Pons (tissue), 1 donor: ENCODE results near the gene TTYH3.

ENCODE experiments used
- DNase-seq: peaks from one replicate; pipeline ENCODE4 v3.0.0-alpha.2; 2016; ENCODE audit warnings: low spot score

The TTYH3 gene

DNA sequence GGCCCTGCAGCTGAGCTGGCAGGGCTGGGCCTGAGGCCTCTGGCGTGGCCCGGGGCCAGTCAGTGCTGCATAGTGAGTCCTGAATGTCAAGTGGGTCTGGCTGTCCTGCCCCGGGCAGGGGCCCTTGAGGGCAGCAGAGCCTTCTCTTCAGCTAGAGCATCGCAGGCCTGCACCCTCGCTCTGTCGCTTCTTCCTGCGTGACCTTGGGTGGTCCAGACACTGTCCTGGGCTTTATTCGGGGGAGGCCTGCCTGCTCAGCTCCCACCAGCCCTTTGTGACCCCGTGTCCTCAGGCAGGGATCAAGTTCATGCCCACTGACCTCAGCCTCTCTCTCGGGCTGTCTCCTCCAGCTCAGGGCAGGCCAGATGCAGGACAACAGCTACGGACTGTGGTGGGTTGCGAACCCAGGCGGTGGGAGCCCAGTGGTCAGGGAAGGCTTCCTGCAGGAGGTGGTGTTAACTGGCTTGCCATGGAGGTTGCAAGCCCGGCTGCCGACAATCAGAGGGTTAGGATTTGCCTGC, 3.4 kb downstream of the TTYH3 start:
- no peak for DNase-seq

DNA sequence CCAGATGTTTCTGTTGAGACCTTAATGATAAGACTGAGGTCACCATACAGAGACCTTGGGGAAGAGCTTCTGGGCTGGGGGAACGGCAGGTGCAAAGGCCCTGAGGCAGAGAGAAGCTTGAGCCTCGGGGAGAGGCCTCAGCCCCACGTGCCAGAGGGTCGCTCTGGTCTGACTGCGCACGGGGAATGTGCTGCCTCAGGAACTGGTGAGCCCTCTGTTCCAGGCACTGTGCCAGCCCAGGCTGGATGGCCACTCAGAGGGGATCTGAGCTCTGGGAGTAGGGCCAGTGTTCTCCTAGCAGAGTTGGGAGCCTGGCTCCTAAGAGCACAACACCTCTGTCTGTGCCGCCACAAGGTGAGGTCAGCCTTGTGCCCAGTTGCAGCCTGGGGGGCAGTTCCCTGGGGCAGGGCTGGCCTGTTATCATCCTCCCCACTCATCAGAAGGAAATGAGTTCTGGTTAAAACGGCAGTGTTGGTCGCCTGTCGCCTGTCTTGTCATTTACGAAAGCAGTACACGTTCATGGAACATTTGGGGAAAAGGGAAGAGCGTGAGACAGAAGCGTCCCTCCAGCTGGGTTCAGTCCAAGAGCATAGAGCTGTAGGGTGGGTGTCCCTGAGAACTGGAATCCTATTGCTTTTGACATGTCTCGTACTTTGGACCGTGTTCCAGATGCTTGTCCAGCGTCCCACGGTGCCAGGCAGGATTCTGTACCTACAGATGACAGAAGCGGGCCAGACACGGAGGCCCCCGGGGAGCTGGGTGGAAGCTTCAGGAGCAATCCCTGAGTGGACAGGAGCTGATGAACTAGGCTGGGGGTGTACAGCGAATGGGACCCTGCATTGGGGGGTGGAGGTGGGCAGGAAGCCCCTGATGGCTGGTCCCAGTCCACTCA, 4.3 kb downstream of the TTYH3 start:
- DNase-seq: peak; percentile 30

DNA sequence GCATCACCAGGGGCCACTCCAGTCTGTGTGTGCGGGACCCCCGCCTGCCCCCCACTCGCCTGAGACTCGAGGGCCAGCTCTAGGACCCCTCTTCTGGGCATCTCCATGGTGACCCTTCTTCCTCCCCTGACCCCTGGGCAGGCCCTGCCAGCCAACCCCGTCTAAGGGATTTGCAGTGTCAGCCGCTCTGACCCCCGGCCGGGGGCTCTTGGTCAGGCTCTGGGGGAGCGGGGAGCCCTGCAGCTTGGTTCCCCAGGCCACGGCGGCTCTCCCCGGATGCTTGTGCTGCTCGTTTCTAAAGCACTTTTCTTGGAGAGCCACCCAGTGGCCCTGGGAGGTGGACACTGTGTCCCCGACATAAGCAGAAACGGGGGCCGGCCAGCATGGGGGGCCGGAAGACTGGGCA, 5.3 kb downstream of the TTYH3 start:
- DNase-seq: no peak

DNA sequence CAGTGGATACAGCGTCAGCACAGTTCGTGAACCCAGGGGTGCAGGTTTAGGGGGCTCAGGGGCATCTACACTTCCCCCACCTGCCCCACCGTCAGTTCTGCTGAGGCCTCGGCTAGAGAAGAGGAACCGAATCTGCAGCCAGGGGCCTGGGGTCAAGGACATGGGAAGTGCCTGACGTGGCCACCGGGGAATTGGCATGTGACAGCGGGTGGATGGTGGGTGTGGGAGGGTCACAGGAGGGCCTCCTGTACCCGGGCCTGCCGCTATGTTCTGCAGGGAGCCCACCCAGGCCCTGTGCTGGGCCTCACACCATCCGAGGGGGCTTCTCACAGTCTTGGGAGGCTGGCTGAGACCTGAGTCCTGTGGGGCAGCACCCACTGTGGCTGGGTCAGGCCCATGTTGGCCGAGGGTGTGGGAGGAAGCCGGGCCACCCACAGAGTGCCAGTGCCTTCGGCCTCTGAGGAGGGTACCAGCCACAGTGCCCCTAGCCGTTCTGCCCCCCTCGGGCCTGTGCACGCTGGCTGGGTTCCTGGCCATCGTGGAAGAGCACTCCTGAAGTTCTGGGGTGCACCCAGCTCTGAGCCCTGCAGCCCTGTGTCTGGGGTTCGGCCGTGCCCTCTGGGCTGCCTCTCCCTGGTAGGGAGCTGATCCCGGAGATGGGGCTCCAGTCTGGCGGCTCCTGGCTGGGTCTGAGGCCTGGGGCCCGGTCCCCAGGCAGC, 5.9 kb downstream of the TTYH3 start:
- peak; percentile 71 for DNase-seq

DNA sequence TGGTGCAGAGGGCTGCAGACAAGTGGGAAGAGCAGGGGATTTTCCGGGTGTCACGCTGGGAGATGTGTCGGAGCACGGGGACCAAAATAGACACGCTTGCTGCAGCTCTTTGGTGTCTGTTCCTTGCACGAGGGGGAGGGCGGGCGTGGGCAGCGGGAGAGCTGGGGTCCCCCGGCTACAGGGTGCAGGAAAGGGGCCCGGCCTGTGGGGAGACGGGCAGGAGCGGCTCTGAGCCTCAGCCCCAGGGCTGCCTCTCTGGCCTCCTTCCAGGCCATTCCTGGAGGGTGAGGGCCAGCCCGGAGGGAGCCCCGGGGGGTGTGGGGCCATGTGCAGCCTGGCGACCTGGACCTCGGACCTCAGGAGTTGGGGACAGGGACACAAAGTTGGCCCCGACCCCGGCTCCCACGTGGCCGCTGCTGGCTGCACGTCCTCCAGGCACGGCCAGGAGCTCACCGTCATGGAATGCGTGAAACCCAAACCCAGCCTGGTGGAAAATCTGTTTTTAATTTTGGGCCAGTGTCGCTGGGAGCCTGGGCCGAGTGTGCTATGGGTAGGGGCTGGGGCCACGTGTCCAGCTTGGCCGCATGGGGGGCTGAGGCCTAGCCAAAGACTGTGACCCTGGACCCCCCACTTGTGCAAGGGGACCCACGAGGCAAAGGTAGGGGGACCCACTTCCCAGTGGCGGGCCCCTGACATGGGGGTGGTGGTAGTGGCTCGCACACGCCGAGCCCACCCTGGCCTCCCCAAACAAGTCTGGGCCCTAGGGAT, 6.6 kb downstream of the TTYH3 start:
- peak; percentile 38 for DNase-seq

DNA sequence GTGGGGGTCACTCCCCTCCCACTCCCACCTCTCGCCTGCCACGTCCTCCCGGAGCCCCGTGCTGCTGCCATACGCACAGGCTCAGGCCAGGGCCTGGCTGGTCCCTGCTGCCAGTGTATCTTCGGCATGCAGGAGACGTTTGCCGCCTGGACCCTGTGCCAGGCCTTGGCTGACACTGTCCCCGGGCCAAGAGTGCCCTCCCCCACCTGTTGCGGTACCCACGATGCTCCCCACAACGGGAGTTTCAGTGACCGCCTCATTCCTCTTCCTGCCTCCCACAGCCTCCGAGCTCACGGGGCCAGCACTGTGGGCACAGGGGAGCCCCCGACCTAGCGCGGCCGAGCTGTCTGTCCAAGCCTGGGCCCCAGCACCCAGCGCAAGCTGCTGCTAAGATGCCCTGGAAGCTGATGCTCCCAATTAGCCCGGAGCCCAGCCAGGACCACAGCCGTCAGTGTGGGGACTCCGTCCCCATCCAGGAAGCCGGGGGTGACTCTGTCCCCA, 7.4 kb downstream of the TTYH3 start:
- peak; percentile 37 for DNase-seq

DNA sequence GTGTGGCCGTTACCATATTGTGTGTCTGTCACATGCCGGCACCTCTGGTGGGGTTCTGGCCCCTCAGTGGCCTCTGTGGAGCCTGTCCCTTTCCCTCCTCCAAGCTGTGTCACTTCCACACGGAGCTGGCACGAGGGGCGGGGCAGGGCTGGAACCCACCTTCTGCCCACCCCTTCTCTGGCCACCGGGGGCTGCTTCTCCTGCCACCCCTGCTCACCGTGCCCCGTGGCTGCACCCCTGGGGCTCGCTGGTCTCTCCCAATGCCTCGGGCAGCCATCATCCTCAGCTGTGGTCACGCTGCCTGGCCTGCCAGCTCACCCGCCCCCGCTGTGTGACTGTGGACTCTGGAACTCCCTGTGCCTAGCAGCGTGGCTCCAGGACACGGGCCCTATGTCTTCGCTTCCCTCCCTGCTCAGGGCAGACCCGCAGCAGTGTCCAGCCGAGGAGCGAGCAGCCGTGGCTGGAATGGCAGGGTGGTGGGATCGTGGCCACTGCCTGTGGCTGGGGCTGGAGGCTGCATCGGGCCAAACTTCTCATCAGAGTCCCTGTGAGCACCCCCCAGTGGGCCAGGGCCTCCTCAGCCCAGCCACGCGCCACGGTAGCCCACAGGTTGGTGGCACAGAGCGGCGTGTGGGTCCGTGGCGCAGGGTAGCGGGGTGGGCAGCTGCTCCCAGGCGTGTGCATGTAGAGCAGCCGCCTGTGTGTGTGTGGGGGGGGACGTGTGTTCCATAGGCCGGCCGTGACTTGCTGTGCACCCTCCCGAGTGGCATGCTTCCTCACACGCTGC, 8.1 kb downstream of the TTYH3 start:
- no peak for DNase-seq

DNA sequence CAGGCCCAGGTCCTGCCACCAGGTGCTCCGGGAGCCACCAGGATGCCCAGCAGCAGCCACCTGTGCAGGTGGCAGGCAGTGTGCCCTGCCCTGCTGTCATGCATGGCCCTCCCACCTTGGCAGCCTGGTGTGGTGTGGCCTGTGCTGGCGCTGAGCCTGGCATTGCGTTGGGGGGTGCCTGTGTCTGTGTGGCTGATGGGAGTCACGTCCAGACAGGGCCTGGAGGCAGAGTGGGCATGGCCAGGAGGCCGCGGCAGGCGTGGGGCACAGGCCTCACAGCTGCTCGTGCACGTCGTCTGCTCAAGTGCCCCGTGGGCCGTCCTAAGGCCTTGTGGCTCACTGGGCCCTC, 8.7 kb downstream of the TTYH3 start:
- DNase-seq: no peak

DNA sequence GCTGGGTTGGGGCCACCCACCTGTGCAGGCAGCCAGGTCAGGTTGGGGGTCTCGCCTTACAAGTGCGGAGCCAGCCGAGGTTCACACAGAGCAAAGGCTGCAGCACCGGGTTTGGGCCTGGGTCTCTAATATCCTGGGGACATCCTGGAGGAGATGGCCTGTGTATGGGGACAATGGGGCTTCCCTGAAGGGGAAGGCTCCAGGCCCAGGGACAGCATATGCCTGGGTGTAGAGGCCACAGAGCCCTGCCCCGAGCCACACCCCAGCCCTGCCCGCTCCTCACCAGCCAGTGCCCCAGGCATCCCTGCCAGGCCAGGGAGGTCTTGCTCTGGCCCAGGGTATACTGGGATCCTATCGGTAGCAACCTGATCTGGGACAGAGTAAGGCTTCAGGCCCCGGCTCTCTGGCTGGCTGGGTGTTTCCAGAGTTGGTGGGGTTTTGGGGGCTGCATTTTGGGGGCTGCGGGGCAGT, 9.1 kb downstream of the TTYH3 start:
- DNase-seq: no peak

DNA sequence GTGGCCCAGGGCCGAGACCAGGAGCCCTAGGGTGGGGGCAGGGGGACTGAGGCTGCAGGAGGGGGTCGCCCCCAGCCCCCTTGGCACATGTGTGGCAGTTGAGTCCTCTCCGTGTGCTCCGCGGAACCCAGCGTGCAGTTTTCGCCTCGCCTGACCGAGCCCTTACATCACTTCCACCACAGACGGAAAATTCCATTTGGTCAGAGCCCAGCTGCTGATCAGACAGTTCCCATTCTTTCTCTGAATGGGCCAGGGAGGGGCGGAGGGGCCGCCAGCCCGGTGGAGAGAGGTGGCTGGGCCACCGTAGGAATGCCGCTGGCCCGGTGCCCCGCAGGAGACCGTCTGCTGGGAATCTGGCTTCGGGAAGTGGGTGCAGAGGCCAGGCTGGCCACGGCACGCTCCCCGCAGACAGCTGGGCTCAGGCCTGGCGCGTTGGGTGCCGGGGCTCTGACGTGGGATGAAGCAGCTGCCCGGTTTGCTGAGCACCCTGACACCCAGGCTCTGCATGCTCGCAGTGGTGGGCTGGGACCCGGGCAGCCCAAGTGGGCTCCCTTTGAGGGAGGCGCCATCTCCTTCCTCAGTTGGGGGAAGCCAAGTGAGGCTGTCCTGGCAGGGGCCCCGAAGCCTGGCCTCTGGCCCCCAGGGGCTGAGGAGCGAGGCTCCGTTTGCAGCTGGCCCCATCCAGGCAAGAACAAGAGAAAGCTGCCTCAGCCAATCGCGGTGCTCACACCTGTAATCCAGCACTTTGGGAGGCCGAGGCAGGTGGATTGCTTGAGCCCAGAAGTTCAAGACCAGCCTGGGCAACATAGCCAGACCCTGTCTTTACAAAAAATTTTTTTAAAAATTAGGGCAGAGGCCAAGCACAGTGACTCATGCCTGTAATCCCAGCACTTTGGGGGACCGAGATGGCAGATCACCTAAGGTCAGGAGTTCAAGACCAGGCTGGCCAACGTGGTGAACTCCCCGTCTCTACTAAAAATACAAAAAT, 9.9 kb downstream of the TTYH3 start:
- DNase-seq: peak; percentile 91

DNA sequence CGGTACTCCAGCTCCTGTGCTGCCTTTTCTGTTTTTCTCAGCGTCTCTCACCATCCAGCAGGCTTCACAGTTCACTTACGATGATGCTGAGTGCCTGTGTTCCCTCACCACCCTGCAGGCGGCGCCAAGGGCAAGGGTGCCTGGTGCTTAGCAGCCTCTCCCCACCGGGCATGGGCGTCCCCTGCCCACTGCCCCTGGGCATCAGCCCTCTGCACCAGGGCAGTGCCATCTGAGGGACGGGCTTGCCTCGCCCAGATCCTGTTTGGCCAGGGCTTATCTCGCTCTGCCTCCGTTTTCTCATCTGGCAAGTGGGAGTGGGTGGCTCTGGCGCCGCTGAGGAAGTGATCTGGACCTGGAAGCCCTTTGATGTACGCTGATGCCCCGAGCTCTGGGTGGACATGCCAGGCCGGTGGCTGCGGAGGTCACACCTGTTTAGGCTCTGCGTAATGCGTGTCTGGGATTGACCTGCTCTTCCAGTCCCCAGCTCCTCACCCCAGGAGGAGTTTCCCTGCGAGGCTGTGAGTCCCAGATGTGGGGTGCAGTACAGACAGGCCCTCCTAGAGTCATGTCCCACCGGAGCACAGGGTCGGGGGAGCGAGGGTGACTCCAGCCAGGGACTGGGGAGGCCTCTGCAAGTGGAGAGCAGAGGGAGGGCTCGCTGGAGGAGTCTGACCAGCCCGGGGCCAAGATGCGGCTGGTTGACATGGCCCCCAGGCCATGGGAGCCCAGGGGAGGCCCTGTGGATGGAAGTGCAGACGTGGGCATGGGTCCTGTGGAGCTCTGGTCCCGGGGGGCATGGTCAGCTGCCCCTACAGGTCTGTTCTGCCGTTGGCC, 11.8 kb downstream of the TTYH3 start:
- no peak for DNase-seq

DNA sequence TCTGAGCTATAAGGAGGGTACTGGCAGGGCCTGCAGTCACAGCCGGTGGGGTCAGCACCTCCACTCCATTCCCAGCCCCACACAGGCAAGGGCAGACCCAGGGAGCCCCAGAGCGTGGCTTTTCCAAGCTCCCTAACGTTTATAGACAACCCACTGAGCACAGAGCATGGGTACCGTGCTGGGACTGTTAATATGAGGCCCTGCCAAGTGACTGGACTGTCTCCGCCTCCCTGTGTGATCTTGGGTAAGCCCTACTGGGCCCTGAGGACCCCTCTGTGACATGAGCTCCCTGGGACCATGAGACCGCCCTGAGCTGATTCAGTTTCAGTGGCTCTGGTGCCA, 12.4 kb downstream of the TTYH3 start:
- DNase-seq: no peak

DNA sequence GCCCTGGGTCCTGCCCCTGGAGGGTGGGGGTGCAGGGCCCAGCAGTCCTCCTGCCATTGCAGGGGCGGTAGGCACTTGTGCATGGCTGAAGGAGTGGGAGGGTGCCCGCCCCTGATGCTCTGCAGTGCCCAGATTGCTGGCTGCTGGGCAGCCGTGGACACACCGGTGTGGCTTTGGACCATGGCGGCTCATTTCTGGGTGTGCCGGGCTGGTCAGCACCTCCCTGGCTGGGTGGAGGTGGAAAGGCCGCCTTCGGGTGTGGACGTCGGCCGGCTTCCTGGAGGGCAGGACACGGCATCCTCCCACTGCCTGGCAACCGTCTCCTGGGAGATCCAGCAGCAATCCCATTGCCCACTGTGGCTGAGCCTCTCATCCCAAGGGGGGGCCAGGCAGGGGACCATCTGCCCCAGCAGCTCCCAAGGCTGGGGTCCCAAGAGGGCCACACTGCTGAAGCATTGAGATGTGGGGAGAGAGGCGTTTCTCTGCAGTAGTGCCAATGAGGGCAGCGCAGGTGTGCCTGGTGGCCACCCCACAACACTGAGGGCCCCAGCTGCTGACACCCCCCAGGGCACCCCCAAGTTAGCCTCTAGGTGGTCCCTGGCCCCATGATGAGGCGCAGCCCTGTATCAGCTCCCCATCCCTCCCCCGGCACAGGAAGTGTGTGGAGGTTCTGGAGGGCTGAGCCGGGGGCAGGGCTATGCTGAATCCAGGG, 12.9 kb downstream of the TTYH3 start:
- no peak for DNase-seq

DNA sequence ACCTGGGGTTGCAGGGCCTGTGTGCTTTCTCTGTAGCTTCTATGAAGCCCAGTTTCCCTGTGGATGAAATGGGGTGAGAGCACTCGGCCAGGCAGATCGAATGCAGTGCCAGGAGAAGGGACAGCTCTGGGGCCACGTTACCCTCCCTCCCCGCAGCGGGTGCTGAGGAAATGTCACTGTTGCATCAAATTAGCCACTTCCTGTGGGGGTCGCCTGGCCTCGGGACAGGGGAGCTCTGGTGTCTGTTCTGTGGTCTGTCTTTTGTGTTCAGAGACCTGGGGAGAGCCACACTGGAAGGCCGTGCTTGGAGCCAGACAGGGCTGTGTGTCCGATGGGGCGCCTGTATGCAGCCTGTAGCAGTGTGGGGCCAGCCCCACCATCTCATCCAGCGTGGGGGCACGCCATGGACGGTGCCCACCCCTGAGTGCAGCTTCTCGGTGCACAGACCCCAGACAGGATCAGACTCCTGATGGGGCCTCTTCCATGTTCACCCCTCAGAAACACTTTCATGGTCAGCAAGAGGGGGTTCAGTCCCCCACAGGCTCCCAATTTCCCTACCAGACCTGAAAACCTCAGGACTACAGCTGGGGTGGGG, 13.6 kb downstream of the TTYH3 start:
- DNase-seq: peak; percentile 26

DNA sequence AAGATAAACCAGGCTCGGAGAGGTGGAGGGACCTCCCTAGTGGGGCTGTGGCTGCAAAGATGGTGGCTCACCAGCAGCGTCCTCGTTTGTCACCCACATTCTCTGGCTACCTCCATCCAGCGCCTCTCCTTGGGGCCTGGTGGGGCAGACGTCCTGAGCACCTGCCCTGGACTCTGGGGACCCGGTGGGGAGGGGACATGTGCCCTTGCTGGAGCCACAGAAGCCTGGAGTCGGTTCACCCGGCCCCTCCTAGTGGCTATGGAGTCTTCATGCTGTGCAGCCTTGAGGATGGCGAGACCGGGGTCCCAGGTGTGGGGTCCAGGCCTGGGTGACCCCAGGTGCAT, 14.5 kb downstream of the TTYH3 start:
- no peak for DNase-seq

DNA sequence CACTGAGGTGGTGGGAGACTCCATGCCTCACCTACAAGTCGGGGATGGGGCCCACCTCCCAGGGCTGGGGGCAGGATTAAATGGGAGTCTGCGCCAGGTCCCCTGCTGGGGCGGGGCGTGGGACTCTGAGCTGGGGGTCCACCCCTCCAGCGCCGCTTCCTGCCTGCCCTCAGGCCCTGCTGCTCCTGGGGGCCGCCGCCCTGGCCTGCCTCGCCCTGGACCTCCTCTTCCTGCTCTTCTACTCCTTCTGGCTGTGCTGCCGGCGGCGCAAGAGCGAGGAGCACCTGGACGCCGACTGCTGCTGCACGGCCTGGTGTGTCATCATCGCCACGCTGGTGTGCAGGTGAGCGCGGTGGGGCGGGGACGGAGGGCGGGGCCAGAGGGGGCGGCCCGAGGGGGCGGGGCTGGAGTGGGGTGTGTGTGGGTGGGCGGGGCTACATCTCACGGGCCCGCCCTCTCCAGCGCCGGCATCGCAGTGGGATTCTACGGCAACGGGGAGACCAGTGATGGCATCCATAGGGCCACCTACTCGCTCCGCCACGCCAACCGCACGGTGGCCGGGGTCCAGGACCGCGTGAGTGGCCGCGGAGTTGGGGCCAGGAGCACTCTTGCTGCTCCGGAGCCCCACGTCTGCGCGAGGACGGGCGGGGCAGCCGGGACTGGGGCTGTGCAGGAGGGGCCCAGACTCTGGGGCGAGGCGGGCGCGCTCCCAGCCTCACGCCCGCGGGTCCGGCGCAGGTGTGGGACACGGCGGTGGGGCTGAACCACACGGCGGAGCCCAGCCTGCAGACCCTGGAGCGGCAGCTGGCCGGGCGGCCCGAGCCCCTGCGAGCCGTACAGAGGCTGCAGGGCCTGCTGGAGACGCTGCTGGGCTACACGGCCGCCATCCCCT, 15.1 kb downstream of the TTYH3 start:
- no peak for DNase-seq

DNA sequence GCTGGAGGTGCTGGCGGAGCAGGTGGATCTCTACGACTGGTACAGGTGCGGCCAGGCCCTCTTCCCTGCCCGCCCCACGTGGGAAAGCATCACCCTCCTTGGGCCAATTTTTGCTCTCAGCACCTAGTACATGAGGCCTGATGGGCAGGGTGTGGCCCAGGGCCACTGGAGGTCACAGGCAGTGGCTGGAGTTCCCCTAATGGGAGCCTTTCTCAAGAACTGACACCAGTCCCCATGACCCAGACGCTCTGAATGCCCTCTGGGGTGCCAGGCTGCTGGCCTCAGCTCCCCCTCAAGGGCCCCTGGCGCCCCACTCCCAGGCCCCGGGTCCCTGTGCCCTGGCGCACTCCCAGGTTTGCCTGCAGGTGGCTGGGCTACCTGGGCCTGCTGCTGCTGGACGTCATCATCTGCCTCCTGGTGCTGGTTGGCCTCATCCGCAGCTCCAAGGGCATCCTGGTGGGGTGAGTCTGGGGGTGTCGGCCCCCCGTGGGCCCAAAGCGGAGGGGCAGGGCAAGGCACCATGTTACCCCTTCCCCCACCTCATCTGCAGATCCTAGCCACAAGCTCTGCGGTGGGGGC, 15.9 kb downstream of the TTYH3 start:
- no peak for DNase-seq
